SH-SY5Y (cell line): ENCODE measurements around the gene PLA2G7.

ENCODE experiments used
- GATA2 ChIP-seq: IDR thresholded peaks from 2 replicates; pipeline ENCODE4 v1.6.1; 2011; ENCODE audit warnings: mild to moderate bottlenecking, low read depth, low read length
- GATA3 ChIP-seq: IDR thresholded peaks from 2 replicates; pipeline ENCODE4 v1.6.1; 2011; ENCODE audit warnings: low read depth, mild to moderate bottlenecking, low read length, moderate library complexity

DNA sequence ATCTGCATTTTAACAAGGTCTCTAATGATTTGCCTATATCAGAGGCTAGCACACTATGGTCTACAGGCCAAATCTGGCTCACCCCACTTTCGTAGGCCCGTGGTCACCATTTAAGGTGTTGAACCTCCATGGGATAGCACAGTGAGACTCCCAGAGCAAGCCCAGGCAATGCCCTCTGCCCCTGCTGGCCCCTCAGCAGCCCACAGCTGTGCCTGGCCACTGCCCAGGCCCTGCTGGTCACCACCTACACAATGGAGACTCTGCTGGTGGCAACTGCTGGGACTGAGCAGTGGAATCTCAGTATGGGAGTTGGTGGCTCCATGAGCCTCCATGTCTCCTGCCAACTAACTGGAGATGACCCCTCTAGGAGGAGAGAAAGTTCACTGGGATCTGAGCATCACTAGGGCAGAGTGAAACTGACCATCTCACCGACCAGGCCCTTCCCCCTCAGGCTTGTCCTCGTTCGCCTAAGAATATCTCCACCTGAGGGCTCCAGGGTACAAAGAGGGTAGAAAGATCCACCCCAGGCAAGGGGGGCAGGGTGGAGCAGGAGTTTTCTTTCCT is 13.8 kb upstream of the PLA2G7 start:
- no peak for TF ChIP-seq GATA2
- no peak for TF ChIP-seq GATA3
